GM06990 (cell line): ENCODE data around the gene CIC.
A peak's percentile ranks its signal among the peaks of the same experiment; 100 is the strongest.

ENCODE experiments used
- DNase-seq: peaks from one replicate; pipeline ENCODE4 v3.0.0-alpha.2; 2011; ENCODE audit not compliant: insufficient read length; ENCODE audit errors: extremely low read depth
- H3K27me3 ChIP-seq: replicated peaks from 2 replicates; pipeline ENCODE4 v1.6.0; 2011; ENCODE audit warnings: low read length; ENCODE audit not compliant: control insufficient read depth, insufficient read depth
- H3K36me3 ChIP-seq: 2 replicates; pipeline ENCODE4 v1.5.1; 2011; ENCODE audit warnings: low read length; ENCODE audit not compliant: control insufficient read depth, insufficient read depth
- H3K4me3 ChIP-seq: replicated peaks from 2 replicates; pipeline ENCODE4 v1.5.1; 2011; ENCODE audit warnings: low read depth, mild to moderate bottlenecking, control low read depth, low read length
- TF ChIP-seq, protein P1 (sequence below): IDR thresholded peaks from 2 replicates; pipeline ENCODE4 v1.5.1; 2011; ENCODE audit warnings: low read length, control low read depth, mild to moderate bottlenecking, inconsistent platforms; ENCODE audit not compliant: insufficient read depth, poor library complexity, severe bottlenecking

The CIC gene

DNA sequence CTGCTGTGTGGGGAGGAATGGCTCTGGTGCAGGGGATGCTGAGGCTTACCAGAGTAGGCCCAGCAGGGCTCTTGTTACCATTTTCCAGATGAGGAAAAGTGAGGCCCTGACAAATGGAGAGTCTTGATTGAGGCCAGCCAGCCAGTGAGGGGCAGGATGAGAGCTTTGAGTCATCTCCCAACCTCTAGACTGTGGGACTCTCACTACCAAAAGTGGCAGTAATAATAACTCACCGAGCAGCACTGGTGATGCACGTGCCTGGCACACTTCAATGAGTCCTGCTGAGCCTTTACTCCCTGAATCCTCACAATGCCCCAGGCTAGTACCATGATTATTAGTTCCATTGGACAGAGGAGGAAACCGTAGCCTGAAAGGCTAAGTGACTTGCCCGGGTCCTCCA lies 7.8 kb downstream of the CIC start:
- no peak overlapping the region for H3K4me3 ChIP-seq
- H3K36me3 ChIP-seq, result peaks cover 24% of the 10 kb centered on the region
- peak; percentile 20 for DNase-seq
- TF ChIP-seq, protein P1, sequence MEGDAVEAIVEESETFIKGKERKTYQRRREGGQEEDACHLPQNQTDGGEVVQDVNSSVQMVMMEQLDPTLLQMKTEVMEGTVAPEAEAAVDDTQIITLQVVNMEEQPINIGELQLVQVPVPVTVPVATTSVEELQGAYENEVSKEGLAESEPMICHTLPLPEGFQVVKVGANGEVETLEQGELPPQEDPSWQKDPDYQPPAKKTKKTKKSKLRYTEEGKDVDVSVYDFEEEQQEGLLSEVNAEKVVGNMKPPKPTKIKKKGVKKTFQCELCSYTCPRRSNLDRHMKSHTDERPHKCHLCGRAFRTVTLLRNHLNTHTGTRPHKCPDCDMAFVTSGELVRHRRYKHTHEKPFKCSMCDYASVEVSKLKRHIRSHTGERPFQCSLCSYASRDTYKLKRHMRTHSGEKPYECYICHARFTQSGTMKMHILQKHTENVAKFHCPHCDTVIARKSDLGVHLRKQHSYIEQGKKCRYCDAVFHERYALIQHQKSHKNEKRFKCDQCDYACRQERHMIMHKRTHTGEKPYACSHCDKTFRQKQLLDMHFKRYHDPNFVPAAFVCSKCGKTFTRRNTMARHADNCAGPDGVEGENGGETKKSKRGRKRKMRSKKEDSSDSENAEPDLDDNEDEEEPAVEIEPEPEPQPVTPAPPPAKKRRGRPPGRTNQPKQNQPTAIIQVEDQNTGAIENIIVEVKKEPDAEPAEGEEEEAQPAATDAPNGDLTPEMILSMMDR, result no peak
- no peaks in the 10 kb centered on the region for H3K27me3 ChIP-seq

DNA sequence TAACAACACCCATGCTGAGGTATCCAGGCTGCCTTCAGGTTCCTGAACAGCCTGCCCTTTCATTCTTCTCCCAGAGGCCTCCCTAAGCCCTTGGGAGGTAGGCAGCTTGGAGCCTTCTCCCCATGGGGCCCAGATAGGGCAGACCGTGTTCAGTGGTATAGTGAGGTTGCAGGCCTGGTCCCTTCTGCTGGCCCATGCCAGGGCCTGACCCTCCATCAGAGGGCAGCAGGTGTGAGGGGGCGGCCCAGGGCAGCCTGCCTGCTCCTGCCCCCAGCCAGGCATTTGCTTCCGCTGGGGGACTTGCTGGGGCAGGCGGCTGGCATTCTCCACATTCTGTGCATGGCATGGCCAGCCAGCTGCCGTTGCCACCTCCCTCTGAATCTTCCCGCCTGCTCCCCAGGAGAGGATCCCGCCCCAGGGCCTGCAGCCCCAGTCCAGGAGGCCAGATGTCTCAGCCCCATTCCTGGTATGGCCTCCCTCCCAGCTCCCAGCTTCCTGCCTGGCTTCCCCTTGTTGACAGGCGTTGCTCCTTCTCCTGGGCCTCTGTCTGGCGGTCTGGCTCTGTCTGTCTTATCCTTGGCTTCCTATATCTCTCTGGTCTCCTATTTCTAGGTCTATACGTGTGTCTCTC lies 8.9 kb downstream of the CIC start:
- peak; percentile 2 for DNase-seq
- no peak overlapping the region for H3K4me3 ChIP-seq
- H3K36me3 ChIP-seq, result peaks cover 18% of the 10 kb centered on the region
- TF ChIP-seq, protein P1, result no peak
- H3K27me3 ChIP-seq, result no peaks in the 10 kb centered on the region

DNA sequence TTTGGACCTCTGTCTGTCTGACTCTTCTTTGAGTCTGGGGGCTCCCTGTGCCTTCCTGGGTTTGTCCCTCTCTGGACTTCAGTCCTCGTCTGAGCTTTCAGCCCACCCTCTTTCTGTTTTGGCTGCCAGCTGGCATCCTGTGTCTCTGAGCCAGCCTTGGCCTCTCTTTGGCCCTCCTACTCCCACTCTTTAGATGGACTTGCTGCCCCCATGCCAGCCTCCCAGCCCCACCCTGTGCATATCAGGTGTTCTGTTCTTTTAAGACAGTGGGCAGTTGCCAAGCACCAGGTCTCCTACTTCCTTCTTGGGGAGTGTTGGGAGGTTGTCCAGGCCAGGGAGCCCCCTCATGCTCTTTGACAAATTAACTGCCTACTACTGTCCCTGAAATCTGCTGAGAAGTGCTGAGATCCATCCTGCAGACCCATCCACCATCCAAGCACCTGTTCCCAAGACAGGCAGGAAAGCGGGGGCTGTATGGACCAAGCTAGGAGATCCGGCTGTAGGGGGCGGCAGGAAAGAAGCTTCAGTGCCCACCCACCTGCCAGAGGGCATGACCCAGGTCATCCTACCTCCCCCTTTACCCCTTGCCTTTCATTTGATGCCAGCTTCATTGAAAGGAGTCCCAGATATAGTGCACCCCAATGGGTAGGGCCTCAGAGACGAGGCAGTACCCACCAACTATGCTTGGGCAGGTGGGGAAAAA lies 9.6 kb downstream of the CIC start:
- no peaks in the 10 kb centered on the region for H3K27me3 ChIP-seq
- no peak overlapping the region for H3K4me3 ChIP-seq

DNA sequence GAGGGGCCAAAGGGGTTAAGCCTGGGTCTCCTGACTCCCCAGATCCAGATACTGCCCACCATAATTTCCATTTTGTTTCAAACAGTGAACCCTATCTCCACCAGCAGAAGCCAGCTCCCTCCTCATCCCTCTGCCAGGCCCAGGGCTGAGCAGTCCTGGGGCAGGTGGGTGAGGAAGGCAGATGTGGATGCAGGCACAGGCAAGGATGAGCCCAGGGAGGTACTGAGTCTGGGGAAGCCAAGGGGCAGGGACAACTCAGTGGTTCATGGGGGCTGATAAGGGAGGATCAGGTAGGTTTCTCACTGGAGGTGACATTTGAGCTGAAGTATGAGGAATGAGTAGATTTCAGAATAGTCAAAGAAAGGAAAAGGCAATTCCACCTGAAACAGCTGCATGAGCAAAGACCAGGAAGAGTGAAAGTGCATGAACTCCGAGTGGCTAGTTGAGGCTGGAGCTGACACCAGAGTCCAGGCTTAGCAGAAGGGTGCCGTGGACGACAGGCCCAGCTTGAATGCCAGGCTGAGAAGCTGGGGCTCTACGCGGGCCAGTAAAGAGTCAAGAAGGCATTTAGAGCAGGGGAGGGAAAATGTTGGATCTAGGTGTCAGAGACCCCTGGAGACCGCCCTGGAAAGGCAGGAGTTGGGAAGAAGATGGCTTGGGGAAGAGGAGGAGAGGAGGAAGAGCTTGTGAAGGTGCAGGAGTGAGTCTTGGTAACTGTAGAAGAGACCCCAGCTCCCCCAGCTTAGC lies 10.3 kb downstream of the CIC start:
- TF ChIP-seq, protein P1, result no peak
- peak overlapping the region; percentile 70 for H3K4me3 ChIP-seq
- no peaks in the 10 kb centered on the region for H3K27me3 ChIP-seq
- DNase-seq, result no peak
- H3K36me3 ChIP-seq, result peaks cover 9% of the 10 kb centered on the region

More for the DNA sequence above, 9.6 kb downstream of the CIC start:
- TF ChIP-seq, protein P1, result no peak
- H3K36me3 ChIP-seq, result peaks cover 12% of the 10 kb centered on the region
- peak; percentile 0 for DNase-seq

DNA sequence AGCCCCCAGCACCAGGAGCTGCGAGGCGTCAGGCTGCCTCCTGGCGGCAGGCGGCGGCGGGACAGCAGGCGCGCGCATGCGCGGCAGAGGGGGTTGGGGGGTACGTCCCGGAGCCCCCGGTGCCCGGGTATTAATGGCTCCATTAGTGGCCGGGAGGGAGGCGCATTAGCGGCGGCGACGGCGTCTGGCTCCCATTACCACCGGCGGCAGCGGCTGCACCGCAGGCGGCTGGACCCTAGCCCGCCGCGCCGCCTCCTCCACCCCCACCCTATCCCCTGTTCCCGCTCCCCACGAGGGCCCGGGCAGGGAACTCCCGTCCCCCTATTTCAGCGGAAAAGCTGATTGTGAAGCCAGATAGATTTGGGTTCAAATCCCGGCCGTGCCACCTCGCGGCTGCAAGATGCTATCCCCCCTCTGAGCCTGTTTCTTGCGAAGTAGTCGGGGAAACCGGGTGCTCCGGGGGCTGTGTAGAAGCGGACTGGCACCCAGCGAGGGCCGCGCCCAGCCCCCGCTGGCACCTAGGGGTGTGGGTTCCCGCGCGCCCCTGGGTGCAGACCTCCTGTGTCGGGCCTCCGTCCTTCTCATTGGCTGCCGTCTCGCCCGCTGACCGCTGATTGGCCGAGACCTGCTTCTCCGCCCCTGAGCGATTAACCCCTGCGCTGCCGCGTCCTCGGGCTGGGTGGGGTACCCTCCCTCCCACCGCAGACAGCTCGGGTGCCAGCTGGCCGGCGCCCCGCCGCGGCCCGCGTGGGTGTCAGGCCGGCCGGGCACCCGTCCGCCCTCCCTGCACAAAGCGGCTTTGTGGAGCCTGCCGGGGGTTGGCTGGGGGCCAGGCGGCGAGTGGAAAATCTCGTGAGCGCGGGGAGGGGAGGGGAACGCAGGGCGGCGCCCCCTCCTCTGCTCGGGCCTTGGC lies 11.1 kb downstream of the CIC start:
- peak; percentile 91 for DNase-seq

More for the DNA sequence above, 11.1 kb downstream of the CIC start:
- Histone ChIP-seq H3K36me3 (peaks cover 8% of the 10 kb centered on the region), H3K27me3 (no peaks in the 10 kb centered on the region), H3K4me3 (peak overlapping the region; percentile 70)
- TF ChIP-seq, protein P1, result peak; percentile 94
